G401.6 (cell line): ENCODE data around the gene HSPB8.

ENCODE experiments used
- FAIRE-seq: peaks from 2 replicates; lab custom pipeline; 2012; peaks lifted over from hg19 to GRCh38; lab: Jason Lieb, UNC

HSPB8 gene

GRCh38 chr12:119178544-119179334 is at the start of gene HSPB8:
HSPB8 (plus strand) TSS chr12:119178931; CDS start chr12:119179313, 382 bp downstream.
- no peak for FAIRE-seq

- FAIRE-seq, result no peak
These were observed 48.8 kb upstream of the HSPB8 start for GRCh38 chr12:119129827-119130434.

- no peak for FAIRE-seq
These were observed 48.2 kb upstream of the HSPB8 start for GRCh38 chr12:119130523-119130922.

GRCh38 chr12:119134284-119135072 is 44.3 kb upstream of the HSPB8 start:
- FAIRE-seq, result no peak

- FAIRE-seq, result no peak
These were observed 41.8 kb upstream of the HSPB8 start for GRCh38 chr12:119136811-119137410.

- FAIRE-seq, result no peak
These were observed 39.3 kb upstream of the HSPB8 start for GRCh38 chr12:119139448-119139847.

GRCh38 chr12:119145367-119145766 is 33.4 kb upstream of the HSPB8 start:
- FAIRE-seq, result no peak

GRCh38 chr12:119147847-119148448 is 30.8 kb upstream of the HSPB8 start:
- no peak for FAIRE-seq

- no peak for FAIRE-seq
These were observed 29.5 kb upstream of the HSPB8 start for GRCh38 chr12:119149270-119149669.

- FAIRE-seq, result no peak
These were observed 27.2 kb upstream of the HSPB8 start for GRCh38 chr12:119151445-119152026.

- no peak for FAIRE-seq
These were observed 25.0 kb upstream of the HSPB8 start for GRCh38 chr12:119153477-119154434.

GRCh38 chr12:119154435-119154818 is 24.3 kb upstream of the HSPB8 start:
- FAIRE-seq, result no peak

GRCh38 chr12:119156401-119157044 is 22.2 kb upstream of the HSPB8 start:
- no peak for FAIRE-seq

- FAIRE-seq, result no peak
These were observed 21.2 kb upstream of the HSPB8 start for GRCh38 chr12:119157528-119157927.

- FAIRE-seq, result no peak
These were observed 20.8 kb upstream of the HSPB8 start for GRCh38 chr12:119157978-119158377.

- no peak for FAIRE-seq
These were observed 20.3 kb upstream of the HSPB8 start for GRCh38 chr12:119158402-119158801.

- no peak for FAIRE-seq
These were observed 18.9 kb upstream of the HSPB8 start for GRCh38 chr12:119159844-119160243.

GRCh38 chr12:119167902-119168301 is 10.8 kb upstream of the HSPB8 start:
- no peak for FAIRE-seq

GRCh38 chr12:119168721-119169120 is 10.0 kb upstream of the HSPB8 start:
- FAIRE-seq, result no peak

- no peak for FAIRE-seq
These were observed 9.6 kb upstream of the HSPB8 start for GRCh38 chr12:119169150-119169549.
